ENCODE results near the gene NADK2. TPM values are rescaled to one million over a fixed set of nuclear protein-coding genes. Genes with fewer than 3 reads are reported as not detected.

NADK2 gene
- total RNA-seq, 1 experiment from 2014 or later, result 12.2 TPM

- Histone ChIP-seq H3T11ph (ENCODE audit: low read length) (no peak overlapping the region), H3K4me2 (ENCODE audit: insufficient read depth, insufficient read length, low read length) (no peak overlapping the region), H3K4me1 (ENCODE audit: insufficient read depth, low read length) (no peaks in the 10 kb centered on the region), H2AFZ (ENCODE audit: low read length) (no peak overlapping the region), H2BK15ac (ENCODE audit: low read depth, low read length) (no peak overlapping the region), H3K27me3 (ENCODE audit: insufficient read depth, low read length) (no peaks in the 10 kb centered on the region), H4K8ac (replicated peaks; ENCODE audit: insufficient read length, low read depth, low read length) (no peak overlapping the region), H3K56ac (ENCODE audit: insufficient read length, low read depth, low read length) (no peak overlapping the region), H3K18ac (ENCODE audit: insufficient read length, low read depth, low read length) (no peak overlapping the region), H3K79me2 (ENCODE audit: insufficient read depth, low read length) (no peaks in the 10 kb centered on the region), H2BK5ac (ENCODE audit: insufficient read length, low read length) (no peak overlapping the region), H3K4ac (ENCODE audit: low read depth, low read length) (no peak overlapping the region), H3K9ac (ENCODE audit: extremely low read depth, insufficient read length, low read length) (no peak overlapping the region), H3K23ac (ENCODE audit: insufficient read length, low read depth, low read length) (no peak overlapping the region), H2BK12ac (ENCODE audit: insufficient read length, low read depth, low read length) (no peak overlapping the region), H3K14ac (ENCODE audit: insufficient read depth, low read length) (no peak overlapping the region), H3K27ac (ENCODE audit: insufficient read length, low read depth, low read length) (no peak overlapping the region), H3K9me3 (ENCODE audit: control insufficient read depth, low read depth, low read length) (no peaks in the 10 kb centered on the region), H4K91ac (ENCODE audit: insufficient read length, low read depth, low read length) (no peak overlapping the region), H4K20me1 (ENCODE audit: control insufficient read depth, insufficient read depth, insufficient read length) (no peaks in the 10 kb centered on the region), H4K5ac (ENCODE audit: insufficient read length, low read depth, low read length) (no peak overlapping the region), H2BK20ac (ENCODE audit: low read depth, low read length, poor library complexity, severe bottlenecking) (no peak overlapping the region), H2AK5ac (ENCODE audit: insufficient read length, low read length) (no peak overlapping the region), H3K23me2 (ENCODE audit: insufficient read length, low read depth, low read length, poor library complexity, severe bottlenecking) (no peaks in the 10 kb centered on the region), H3K79me1 (ENCODE audit: insufficient read depth, low read depth, low read length, poor library complexity, severe bottlenecking) (no peaks in the 10 kb centered on the region), H2BK120ac (ENCODE audit: low read depth, low read length, poor library complexity, severe bottlenecking) (no peak overlapping the region)
- TF ChIP-seq CTCF (conservative IDR thresholded peaks at IDR 0.05), result no peak
- Mint-ChIP-seq H3K4me3 (no peak overlapping the region), H3K36me3 (ENCODE audit: insufficient read depth in 1 of 3, low read depth in 3 of 3) (no peaks in the 10 kb centered on the region), H3K27ac (no peak overlapping the region), H3K4me1 (peaks cover 4 to 7% of the 10 kb centered on the region in 2 experiments), H3K27me3 (ENCODE audit: low read depth) (no peaks in the 10 kb centered on the region; the same call in 1 of the 2 replicates), H3K9me3 (no peaks in the 10 kb centered on the region)
- DNase-seq, result no peak
- WGBS (ENCODE audit: extremely low coverage, insufficient read length, low lambda C conversion rate), result no CpG with 5 or more reads among the region's 3 CpGs
Measured at GRCh38 chr5:36279054-36279698, 37.5 kb upstream of the NADK2 start.
